ENCODE data around the gene PAK3.

The PAK3 gene

DNA sequence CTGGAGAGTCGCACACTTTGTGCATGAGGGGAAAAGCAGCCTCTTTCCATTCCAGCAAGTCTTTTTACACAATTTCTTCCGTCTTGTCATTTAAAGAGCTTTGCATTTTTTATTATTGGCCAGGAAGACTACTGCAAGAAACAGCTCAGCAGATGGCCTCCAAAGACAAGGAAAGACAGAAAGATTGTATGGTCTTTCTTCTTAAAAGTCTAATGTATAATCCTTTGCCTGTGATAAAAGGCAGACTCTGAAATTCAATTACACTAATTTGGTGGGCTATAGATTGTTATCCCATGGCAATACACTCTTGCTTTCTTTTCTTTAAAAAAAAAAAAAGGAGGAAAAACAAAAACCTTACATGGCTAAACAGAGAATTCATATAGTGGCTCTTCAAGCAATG, 168.4 kb downstream of the PAK3 start:
- DNase-seq = no peak

DNA sequence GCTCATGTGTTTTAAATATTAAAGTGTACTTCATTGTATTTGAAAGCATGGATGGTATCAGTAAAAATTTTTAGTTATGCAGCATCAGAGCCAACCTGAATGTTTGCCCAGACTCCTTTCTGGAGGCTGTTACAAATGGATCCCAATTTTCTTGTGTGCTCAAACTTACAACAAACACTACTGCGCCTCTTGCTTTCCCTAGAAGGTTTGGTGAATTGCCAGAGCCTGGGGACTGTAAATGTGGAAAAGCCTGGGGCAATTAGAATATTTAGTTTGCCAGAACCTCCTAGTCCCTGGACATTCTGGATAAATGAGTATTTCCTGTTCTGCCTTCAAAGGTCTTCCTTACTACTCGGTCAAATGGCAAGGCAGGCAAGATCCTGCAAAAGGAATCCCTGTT, 169.5 kb downstream of the PAK3 start:
- no peak for DNase-seq

- DNase-seq = no peak
Measured at GRCh38 chrX:111268506-111268905, 172.5 kb downstream of the PAK3 start.

DNA sequence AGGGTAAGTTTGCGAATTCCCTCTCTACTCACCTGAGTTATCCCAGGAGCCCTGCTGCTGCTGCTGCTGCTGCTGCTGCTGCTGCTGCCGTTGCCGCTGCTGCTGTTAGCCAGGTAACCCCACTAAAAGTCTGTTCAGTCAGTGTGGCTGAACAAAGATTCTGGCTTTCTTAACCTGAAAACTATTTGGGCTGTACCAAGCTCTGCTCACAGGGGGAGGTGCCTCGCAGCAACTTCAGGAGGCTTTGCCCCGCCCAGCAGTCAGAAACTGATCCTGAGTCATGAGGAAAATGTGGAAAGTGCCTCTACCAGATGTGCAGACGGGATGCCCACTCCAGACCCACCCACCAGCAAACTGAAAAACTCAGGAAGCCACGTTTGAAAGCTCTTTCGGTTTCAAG, 174.3 kb downstream of the PAK3 start, which contains the start of gene CAPN6:
Gene CAPN6 (minus strand): TSS at position 145 of the 400 bp plus-strand sequence. CDS start 6,547 bp downstream, outside the sequence.
- peak in 1 of 3 donors; percentile 0 for DNase-seq
